CD4-positive, alpha-beta T cell (primary cell): Measurements from ENCODE around the gene HAX1. TPM values are rescaled to one million over a fixed set of nuclear protein-coding genes. Genes with fewer than 3 reads are reported as not detected.
A peak's percentile ranks its signal among the peaks of the same experiment; 100 is the strongest.

Experiments used
- ATAC-seq: fragments of 200-7000 bp; cut with Tn5 transposase; one replicate; pipeline ENCODE4 v1.10.0; 2022; ENCODE audit warnings: mild to moderate bottlenecking; ENCODE audit not compliant: poor library complexity
- CTCF ChIA-PET: fragments of 350-600 bp; sonication (Branson Sonifier 250); formaldehyde crosslinking; loops from one replicate; lab custom pipeline; 2021; ENCODE audit warnings: antibody characterized with exemption, inconsistent platforms; lab: Charles Lee
- POLR2A ChIA-PET: fragments of 350-600 bp; sonication (Branson Sonifier 250); formaldehyde crosslinking; loops from one replicate; lab custom pipeline; 2021; ENCODE audit warnings: antibody characterized with exemption, inconsistent platforms; lab: Charles Lee
- DNase-seq, 14 experiments: peaks; one replicate each; pipeline ENCODE4 v3.0.0-alpha.2; 2013 to 2020; ENCODE audit warnings: mixed read lengths in 2 of 14
- H3K27ac ChIP-seq, 2 donors: one replicate each; pipeline versions ENCODE4 v1.5.1 to v1.7.0; 2013; ENCODE audit warnings: low read length in 2 of 2, low read depth in 1 of 2, mild to moderate bottlenecking in 1 of 2
- H3K27me3 ChIP-seq, 2 experiments: 1 replicate in 1 of 2; 2 replicates in 1 of 2; pipeline versions ENCODE4 v1.6.1 to v1.7.0; 2013; ENCODE audit warnings: low read length in 2 of 2, control low read depth in 1 of 2, mild to moderate bottlenecking in 1 of 2, moderate library complexity in 1 of 2; ENCODE audit not compliant: insufficient read depth in 2 of 2, control insufficient read depth in 1 of 2
- H3K36me3 ChIP-seq: one replicate; pipeline ENCODE4 v1.6.1; 2013; ENCODE audit warnings: low read length, control low read depth; ENCODE audit not compliant: insufficient read depth
- H3K4me1 ChIP-seq: one replicate; pipeline ENCODE4 v1.6.1; 2013; ENCODE audit warnings: low read length, control low read depth; ENCODE audit not compliant: insufficient read depth
- H3K4me3 ChIP-seq: one replicate; pipeline ENCODE4 v1.5.1; 2013; ENCODE audit warnings: mild to moderate bottlenecking, low read length, moderate library complexity
- H3K9me3 ChIP-seq, 2 experiments: 1 replicate in 1 of 2; 2 replicates in 1 of 2; pipeline versions ENCODE4 v1.6.1 to v1.7.0; 2013; ENCODE audit warnings: low read length in 2 of 2, mild to moderate bottlenecking in 2 of 2, control low read depth in 1 of 2, moderate library complexity in 1 of 2; ENCODE audit not compliant: control insufficient read depth in 1 of 2, insufficient read depth in 1 of 2
- H3K27ac Mint-ChIP-seq: one replicate; pipeline ENCODE4 v1.8.0; 2020; ENCODE audit warnings: mixed read lengths
- H3K27me3 Mint-ChIP-seq: one replicate; pipeline ENCODE4 v1.8.0; 2021; ENCODE audit warnings: mixed read lengths
- H3K36me3 Mint-ChIP-seq: one replicate; pipeline ENCODE4 v1.8.0; 2021; ENCODE audit warnings: low read depth, mixed read lengths
- H3K4me1 Mint-ChIP-seq: one replicate; pipeline ENCODE4 v1.8.0; 2021; ENCODE audit warnings: low read depth, mixed read lengths
- H3K4me3 Mint-ChIP-seq: one replicate; pipeline ENCODE4 v1.8.0; 2020; ENCODE audit warnings: mild to moderate bottlenecking, mixed read lengths
- H3K9me3 Mint-ChIP-seq: one replicate; pipeline ENCODE4 v1.8.0; 2020; ENCODE audit warnings: mixed read lengths
- CTCF ChIP-seq: fragments of 200-600 bp; IDR thresholded peaks from one replicate; pipeline ENCODE4 v1.8.0; 2022; ENCODE audit warnings: antibody characterized with exemption, mild to moderate bottlenecking
- intact Hi-C, 2 experiments: fragments of 100-400 bp; cut with DNase I in 1 of 2; cut with micrococcal nuclease in 1 of 2; formaldehyde crosslinking; loops; one replicate each; pipeline versions ENCODE4 v1.15.1 to v1.9.0; 2023 to 2025; cut with DNase I, micrococcal nuclease
- total RNA-seq, 174 experiments: library from RNA in 2 of 174; stranded (reverse) in 2 of 174; gene quantifications; one replicate each; pipeline ENCODE4 v1.2.3 and lab custom pipeline; 2021 to 2026

The HAX1 gene
- total RNA-seq, 2 experiments from 2014 or later = 57.5 to 62.5 TPM

- peaks cover 36% of the 10 kb centered on the region for H3K4me1 Mint-ChIP-seq
- no peaks in the 10 kb centered on the region for H3K9me3 Mint-ChIP-seq
- intact Hi-C loops = no loop called here
- CTCF ChIA-PET = no interaction called here
- peaks cover 89% of the 10 kb centered on the region for H3K36me3 ChIP-seq
- no peaks in the 10 kb centered on the region for H3K27me3 Mint-ChIP-seq
- no peak overlapping the region for H3K27ac ChIP-seq
- ATAC-seq (no peak), DNase-seq (no peak)
- no peaks in the 10 kb centered on the region for H3K9me3 ChIP-seq
- peak overlapping the region; percentile 9 for H3K27ac Mint-ChIP-seq
- H3K27me3 ChIP-seq = no peaks in the 10 kb centered on the region
- no peak for TF ChIP-seq CTCF
- POLR2A ChIA-PET = no interaction called here
- no peaks in the 10 kb centered on the region for H3K4me1 ChIP-seq
- peaks cover 93% of the 10 kb centered on the region for H3K36me3 Mint-ChIP-seq
- H3K4me3 ChIP-seq = no peak overlapping the region
- no peak overlapping the region for H3K4me3 Mint-ChIP-seq
Measured at GRCh38 chr1:154237435-154237834, 35.0 kb upstream of the HAX1 start.

- ATAC-seq = no peak
- Mint-ChIP-seq H3K36me3 (peaks cover 97% of the 10 kb centered on the region), H3K27ac (peak overlapping the region; percentile 9), H3K9me3 (no peaks in the 10 kb centered on the region), H3K4me3 (no peak overlapping the region), H3K27me3 (no peaks in the 10 kb centered on the region), H3K4me1 (peaks cover 41% of the 10 kb centered on the region)
- no peaks in the 10 kb centered on the region for H3K27me3 ChIP-seq
- peaks cover 89% of the 10 kb centered on the region for H3K36me3 ChIP-seq
- ChIA-PET POLR2A (no interaction called here), CTCF (no interaction called here)
- intact Hi-C loops = no loop called here
- no peak for DNase-seq
- TF ChIP-seq CTCF = no peak
- no peaks in the 10 kb centered on the region for H3K4me1 ChIP-seq
- no peak overlapping the region for H3K27ac ChIP-seq
- H3K9me3 ChIP-seq = no peaks in the 10 kb centered on the region
- no peak overlapping the region for H3K4me3 ChIP-seq
Measured at GRCh38 chr1:154237880-154238506, 34.4 kb upstream of the HAX1 start.

GRCh38 chr1:154239491-154239890 lies 32.9 kb upstream of the HAX1 start:
- ATAC-seq (no peak), DNase-seq (no peak)
- Mint-ChIP-seq H3K27ac (peak overlapping the region; percentile 80), H3K4me1 (peaks cover 44% of the 10 kb centered on the region), H3K27me3 (no peaks in the 10 kb centered on the region), H3K4me3 (no peak overlapping the region), H3K36me3 (peaks cover 100% of the 10 kb centered on the region), H3K9me3 (no peaks in the 10 kb centered on the region)
- no peaks in the 10 kb centered on the region for H3K27me3 ChIP-seq
- no peaks in the 10 kb centered on the region for H3K4me1 ChIP-seq
- no peaks in the 10 kb centered on the region for H3K9me3 ChIP-seq
- no peak overlapping the region for H3K27ac ChIP-seq
- ChIA-PET CTCF (no interaction called here), POLR2A (no interaction called here)
- TF ChIP-seq CTCF = no peak
- intact Hi-C loops = no loop called here
- no peak overlapping the region for H3K4me3 ChIP-seq
- H3K36me3 ChIP-seq = peaks cover 92% of the 10 kb centered on the region
